CMK (cell line): ENCODE results near the gene LHFPL2.

Experiments used
- DNase-seq: peaks from one replicate; pipeline ENCODE4 v3.0.0-alpha.2; 2010; ENCODE audit warnings: low read depth

LHFPL2 gene

GRCh38 chr5:78500871-78501270 lies 147.7 kb downstream of the LHFPL2 start:
- no peak for DNase-seq

- no peak for DNase-seq
These were observed 148.5 kb downstream of the LHFPL2 start for GRCh38 chr5:78500028-78500427.

- DNase-seq: no peak
These were observed 149.1 kb downstream of the LHFPL2 start for GRCh38 chr5:78499485-78499884.

- no peak for DNase-seq
These were observed 150.7 kb downstream of the LHFPL2 start for GRCh38 chr5:78497573-78498533.

GRCh38 chr5:78496373-78496772 lies 152.2 kb downstream of the LHFPL2 start:
- no peak for DNase-seq

GRCh38 chr5:78495800-78496199 lies 152.8 kb downstream of the LHFPL2 start:
- DNase-seq: no peak

GRCh38 chr5:78492650-78493049 lies 155.9 kb downstream of the LHFPL2 start:
- DNase-seq: no peak

GRCh38 chr5:78492224-78492623 lies 156.3 kb downstream of the LHFPL2 start:
- DNase-seq: no peak

GRCh38 chr5:78490709-78491485 lies 157.7 kb downstream of the LHFPL2 start:
- DNase-seq: no peak

GRCh38 chr5:78487846-78488245 lies 160.7 kb downstream of the LHFPL2 start:
- no peak for DNase-seq

- no peak for DNase-seq
These were observed 162.4 kb downstream of the LHFPL2 start for GRCh38 chr5:78486218-78486617.

GRCh38 chr5:78483809-78484521 lies 164.6 kb downstream of the LHFPL2 start:
- peak; percentile 32 for DNase-seq

- DNase-seq: no peak
These were observed 165.6 kb downstream of the LHFPL2 start for GRCh38 chr5:78482948-78483347.

GRCh38 chr5:78476795-78477194 lies 171.8 kb downstream of the LHFPL2 start:
- no peak for DNase-seq

GRCh38 chr5:78475370-78475769 lies 173.2 kb downstream of the LHFPL2 start:
- DNase-seq: no peak

GRCh38 chr5:78473751-78474150 lies 174.8 kb downstream of the LHFPL2 start:
- DNase-seq: no peak

GRCh38 chr5:78472469-78473106 lies 176.0 kb downstream of the LHFPL2 start:
- DNase-seq: no peak

- DNase-seq: no peak
These were observed 176.7 kb downstream of the LHFPL2 start for GRCh38 chr5:78471896-78472295.

GRCh38 chr5:78467752-78468357 lies 180.7 kb downstream of the LHFPL2 start:
- peak; percentile 5 for DNase-seq

- no peak for DNase-seq
These were observed 181.4 kb downstream of the LHFPL2 start for GRCh38 chr5:78467140-78467539.

- no peak for DNase-seq
These were observed 189.7 kb downstream of the LHFPL2 start for GRCh38 chr5:78458843-78459242.
